ENCODE results near the gene NOL4L. TPM values are rescaled to one million over a fixed set of nuclear protein-coding genes. Genes with fewer than 3 reads are reported as not detected.

NOL4L gene
- polyA plus RNA-seq, 1 donor (not counting 4 experiments of a cell fraction or from before 2014, with no cell fraction given): 1.0 TPM

- Histone ChIP-seq H3K4me1 (ENCODE audit: control insufficient read depth, extremely low read depth, insufficient read depth, low read length) (no peaks in the 10 kb centered on the region), H3K27ac (ENCODE audit: control insufficient read depth, insufficient read depth, low read length) (no peak overlapping the region), H2AFZ (ENCODE audit: control insufficient read depth, low read length) (no peak overlapping the region), H3K4me2 (ENCODE audit: control insufficient read depth, extremely low read depth, insufficient read depth, low read depth, low read length) (no peak overlapping the region), H3K27me3 (ENCODE audit: control insufficient read depth, extremely low read depth, insufficient read depth, low read length) (peaks cover 17% of the 10 kb centered on the region), H3K36me3 (ENCODE audit: control insufficient read depth in 2 of 2, extremely low read depth in 1 of 2, insufficient read depth in 2 of 2, low read length in 2 of 2) (no peaks in the 10 kb centered on the region), H3K4me3 (ENCODE audit: control insufficient read depth in 2 of 3, extremely low read depth in 1 of 3, insufficient read depth in 2 of 3, low read depth in 1 of 3, low read length in 3 of 3) (no peak overlapping the region), H3K9me1 (ENCODE audit: control insufficient read depth, extremely low read depth, insufficient read depth, low read length) (no peaks in the 10 kb centered on the region), H3K9ac (ENCODE audit: control insufficient read depth, extremely low read depth, insufficient read depth, low read length) (no peak overlapping the region), H4K20me1 (ENCODE audit: control insufficient read depth, extremely low read depth, insufficient read depth, low read length) (no peaks in the 10 kb centered on the region), H3K9me3 (ENCODE audit: control insufficient read depth, low read depth, low read length) (no peaks in the 10 kb centered on the region), H3K79me2 (ENCODE audit: control insufficient read depth, insufficient read depth, low read length) (no peaks in the 10 kb centered on the region)
- DNase-seq (ENCODE audit: low read depth, low spot score): no peak
- dilution Hi-C loops (cut with MboI; ENCODE audit: extremely low pct_ligation_motif_present, low sequenced_read_pairs): no loop called here
- no peak for FAIRE-seq
- TF ChIP-seq EZH2 (IDR thresholded peaks at IDR 0.05; ENCODE audit: low read length): no peak
- no peak for TF ChIP-seq CTCF (optimal IDR thresholded peaks at IDR 0.05 in 1 of 3, IDR thresholded peaks at IDR 0.05 in 1 of 3, conservative IDR thresholded peaks at IDR 0.05 in 1 of 3; ENCODE audit: extremely low read depth in 1 of 3, insufficient read depth in 2 of 3, low read length in 3 of 3)
Measured at GRCh38 chr20:32621891-32622584, 36.9 kb upstream of the NOL4L start.

GRCh38 chr20:32621071-32621890, 36.1 kb upstream of the NOL4L start:
- TF ChIP-seq CTCF (optimal IDR thresholded peaks at IDR 0.05 in 1 of 3, IDR thresholded peaks at IDR 0.05 in 1 of 3, conservative IDR thresholded peaks at IDR 0.05 in 1 of 3; ENCODE audit: extremely low read depth in 1 of 3, insufficient read depth in 2 of 3, low read length in 3 of 3): no peak
- no peak for TF ChIP-seq EZH2 (IDR thresholded peaks at IDR 0.05; ENCODE audit: low read length)
- no peak for DNase-seq (ENCODE audit: low read depth, low spot score)
- no peaks in the 10 kb centered on the region for H3K4me1 ChIP-seq (ENCODE audit: control insufficient read depth, extremely low read depth, insufficient read depth, low read length)
- no peak overlapping the region for H3K4me2 ChIP-seq (ENCODE audit: control insufficient read depth, extremely low read depth, insufficient read depth, low read depth, low read length)
- no peak overlapping the region for H3K4me3 ChIP-seq (ENCODE audit: control insufficient read depth in 2 of 3, extremely low read depth in 1 of 3, insufficient read depth in 2 of 3, low read depth in 1 of 3, low read length in 3 of 3)
- H3K9me3 ChIP-seq (ENCODE audit: control insufficient read depth, low read depth, low read length): no peaks in the 10 kb centered on the region
- no peaks in the 10 kb centered on the region for H3K9me1 ChIP-seq (ENCODE audit: control insufficient read depth, extremely low read depth, insufficient read depth, low read length)
- no peak overlapping the region for H3K27ac ChIP-seq (ENCODE audit: control insufficient read depth, insufficient read depth, low read length)
- H3K9ac ChIP-seq (ENCODE audit: control insufficient read depth, extremely low read depth, insufficient read depth, low read length): no peak overlapping the region
- dilution Hi-C loops (cut with MboI; ENCODE audit: extremely low pct_ligation_motif_present, low sequenced_read_pairs): no loop called here
- FAIRE-seq: no peak
- H3K79me2 ChIP-seq (ENCODE audit: control insufficient read depth, insufficient read depth, low read length): no peaks in the 10 kb centered on the region
- H3K27me3 ChIP-seq (ENCODE audit: control insufficient read depth, extremely low read depth, insufficient read depth, low read length): peaks cover 9% of the 10 kb centered on the region
- no peaks in the 10 kb centered on the region for H3K36me3 ChIP-seq (ENCODE audit: control insufficient read depth in 2 of 2, extremely low read depth in 1 of 2, insufficient read depth in 2 of 2, low read length in 2 of 2)
- no peak overlapping the region for H2AFZ ChIP-seq (ENCODE audit: control insufficient read depth, low read length)
- no peaks in the 10 kb centered on the region for H4K20me1 ChIP-seq (ENCODE audit: control insufficient read depth, extremely low read depth, insufficient read depth, low read length)

Measured in keratinocyte (primary cell).